Measurements from ENCODE around the gene RALGPS2. TPM values are rescaled to one million over a fixed set of nuclear protein-coding genes. Genes with fewer than 3 reads are reported as not detected.

Gene RALGPS2
- total RNA-seq, 1 donor from 2014 or later: 15.0 TPM

- DNase-seq (ENCODE audit: low read depth) (no peak), FAIRE-seq (no peak)
- Histone ChIP-seq H3K27me3 (ENCODE audit: control insufficient read depth, insufficient read depth, low read length) (no peaks in the 10 kb centered on the region), H3K36me3 (ENCODE audit: control insufficient read depth, insufficient read depth, low read length) (no peaks in the 10 kb centered on the region), H3K4me3 (ENCODE audit: low read depth, low read length) (no peak overlapping the region)
- TF ChIP-seq CTCF (IDR thresholded peaks at IDR 0.05; ENCODE audit: insufficient read depth, low read length, severe bottlenecking): no peak
Observed at GRCh38 chr1:178862864-178863263, 137.8 kb downstream of the RALGPS2 start.

- no peak overlapping the region for H3K4me3 ChIP-seq (ENCODE audit: low read depth, low read length)
- H3K36me3 ChIP-seq (ENCODE audit: control insufficient read depth, insufficient read depth, low read length): no peaks in the 10 kb centered on the region
- DNase-seq (ENCODE audit: low read depth) (no peak), FAIRE-seq (no peak)
- no peaks in the 10 kb centered on the region for H3K27me3 ChIP-seq (ENCODE audit: control insufficient read depth, insufficient read depth, low read length)
- no peak for TF ChIP-seq CTCF (IDR thresholded peaks at IDR 0.05; ENCODE audit: insufficient read depth, low read length, severe bottlenecking)
Observed at GRCh38 chr1:178864326-178864725, 139.3 kb downstream of the RALGPS2 start.

- no peak for FAIRE-seq
- no peaks in the 10 kb centered on the region for H3K27me3 ChIP-seq (ENCODE audit: control insufficient read depth, insufficient read depth, low read length)
- H3K4me3 ChIP-seq (ENCODE audit: low read depth, low read length): no peak overlapping the region
- H3K36me3 ChIP-seq (ENCODE audit: control insufficient read depth, insufficient read depth, low read length): no peaks in the 10 kb centered on the region
- TF ChIP-seq CTCF (IDR thresholded peaks at IDR 0.05; ENCODE audit: insufficient read depth, low read length, severe bottlenecking): no peak
- DNase-seq (ENCODE audit: low read depth): no peak
Observed at GRCh38 chr1:178867670-178868069, 142.6 kb downstream of the RALGPS2 start.

- FAIRE-seq (no peak), DNase-seq (ENCODE audit: low read depth) (no peak)
- H3K4me3 ChIP-seq (ENCODE audit: low read depth, low read length): no peak overlapping the region
- H3K36me3 ChIP-seq (ENCODE audit: control insufficient read depth, insufficient read depth, low read length): no peaks in the 10 kb centered on the region
- TF ChIP-seq CTCF (IDR thresholded peaks at IDR 0.05; ENCODE audit: insufficient read depth, low read length, severe bottlenecking): no peak
- no peaks in the 10 kb centered on the region for H3K27me3 ChIP-seq (ENCODE audit: control insufficient read depth, insufficient read depth, low read length)
Observed at GRCh38 chr1:178868706-178869105, 143.7 kb downstream of the RALGPS2 start.

GRCh38 chr1:178869119-178869697 lies 144.2 kb downstream of the RALGPS2 start:
- Histone ChIP-seq H3K36me3 (ENCODE audit: control insufficient read depth, insufficient read depth, low read length) (no peaks in the 10 kb centered on the region), H3K27me3 (ENCODE audit: control insufficient read depth, insufficient read depth, low read length) (no peaks in the 10 kb centered on the region), H3K4me3 (ENCODE audit: low read depth, low read length) (no peak overlapping the region)
- TF ChIP-seq CTCF (IDR thresholded peaks at IDR 0.05; ENCODE audit: insufficient read depth, low read length, severe bottlenecking): no peak
- DNase-seq (ENCODE audit: low read depth) (no peak), FAIRE-seq (no peak)

GRCh38 chr1:178870221-178870620 lies 145.2 kb downstream of the RALGPS2 start:
- TF ChIP-seq CTCF (IDR thresholded peaks at IDR 0.05; ENCODE audit: insufficient read depth, low read length, severe bottlenecking): no peak
- H3K36me3 ChIP-seq (ENCODE audit: control insufficient read depth, insufficient read depth, low read length): no peaks in the 10 kb centered on the region
- no peak for FAIRE-seq
- DNase-seq (ENCODE audit: low read depth): no peak
- H3K4me3 ChIP-seq (ENCODE audit: low read depth, low read length): no peak overlapping the region
- no peaks in the 10 kb centered on the region for H3K27me3 ChIP-seq (ENCODE audit: control insufficient read depth, insufficient read depth, low read length)

All from bronchial epithelial cell (primary cell).